CD8-positive, alpha-beta memory T cell (primary cell): ENCODE data around the gene MAT1A. TPM values are rescaled to one million over a fixed set of nuclear protein-coding genes. Genes with fewer than 3 reads are reported as not detected.

Source experiments
- CTCF ChIA-PET: fragments of 350-600 bp; sonication (Branson Sonifier 250); formaldehyde crosslinking; loops from one replicate; lab custom pipeline; 2021; ENCODE audit warnings: antibody characterized with exemption; lab: Charles Lee
- POLR2A ChIA-PET: fragments of 350-600 bp; sonication (Branson Sonifier 250); formaldehyde crosslinking; loops from one replicate; lab custom pipeline; 2021; ENCODE audit warnings: antibody characterized with exemption; lab: Charles Lee
- DNase-seq, 5 donors: peaks; one replicate each; pipeline versions ENCODE4 v3.0.0 to v3.0.0-alpha.2; 2020 to 2022; ENCODE audit warnings: mixed read lengths in 1 of 5
- H3K27ac ChIP-seq: one replicate; pipeline ENCODE4 v1.7.0; 2013; ENCODE audit warnings: low read depth, mild to moderate bottlenecking, low read length, moderate library complexity
- H3K27me3 ChIP-seq: 2 replicates; pipeline ENCODE4 v1.7.0; 2013; ENCODE audit warnings: low read length, mild to moderate bottlenecking; ENCODE audit not compliant: insufficient read depth, poor library complexity, severe bottlenecking
- H3K36me3 ChIP-seq: 2 replicates; pipeline ENCODE4 v1.7.0; 2013; ENCODE audit warnings: mild to moderate bottlenecking, low read length, moderate library complexity; ENCODE audit not compliant: insufficient read depth
- H3K4me1 ChIP-seq: 2 replicates; pipeline ENCODE4 v1.7.0; 2013; ENCODE audit warnings: mild to moderate bottlenecking, low read length, moderate library complexity; ENCODE audit not compliant: insufficient read depth
- H3K4me3 ChIP-seq: 2 replicates; pipeline ENCODE4 v1.7.0; 2013; ENCODE audit warnings: mild to moderate bottlenecking, low read length
- H3K9me3 ChIP-seq: 2 replicates; pipeline ENCODE4 v1.7.0; 2013; ENCODE audit warnings: mild to moderate bottlenecking, low read length
- H3K27ac Mint-ChIP-seq, 8 donors: one replicate each; pipeline ENCODE4 v1.8.0; 2020 to 2021; ENCODE audit warnings: mixed read lengths in 8 of 8, mild to moderate bottlenecking in 6 of 8, inconsistent platforms in 3 of 8, moderate library complexity in 3 of 8
- H3K27me3 Mint-ChIP-seq, 2 donors: one replicate each; pipeline ENCODE4 v1.8.0; 2020 to 2021; ENCODE audit warnings: mixed read lengths in 2 of 2, mild to moderate bottlenecking in 1 of 2, moderate library complexity in 1 of 2
- H3K36me3 Mint-ChIP-seq, 3 donors: one replicate each; pipeline ENCODE4 v1.8.0; 2020 to 2021; ENCODE audit warnings: mixed read lengths in 3 of 3, inconsistent platforms in 1 of 3, mild to moderate bottlenecking in 1 of 3
- H3K4me1 Mint-ChIP-seq, 3 donors: one replicate each; pipeline ENCODE4 v1.8.0; 2020 to 2021; ENCODE audit warnings: mixed read lengths in 3 of 3, inconsistent platforms in 1 of 3, mild to moderate bottlenecking in 1 of 3
- H3K4me3 Mint-ChIP-seq, 7 donors: one replicate each; pipeline ENCODE4 v1.8.0; 2020 to 2021; ENCODE audit warnings: mixed read lengths in 7 of 7, mild to moderate bottlenecking in 6 of 7, moderate library complexity in 4 of 7, inconsistent platforms in 2 of 7
- H3K9me3 Mint-ChIP-seq, 5 donors: one replicate each; pipeline ENCODE4 v1.8.0; 2020 to 2022; ENCODE audit warnings: mixed read lengths in 5 of 5, mild to moderate bottlenecking in 3 of 5, moderate library complexity in 2 of 5, inconsistent platforms in 1 of 5
- polyA plus RNA-seq: library from polyadenylated mRNA; unstranded; fragments of 300-500 nt; fragmentation: Illumina TruSeq; gene quantifications from one replicate; pipeline ENCODE4 v1.2.3, GENCODE V29; 2021
- total RNA-seq, 2 experiments: library from RNA; stranded (reverse); gene quantifications; one replicate each; pipeline ENCODE4 v1.2.3, GENCODE V29; 2021

Gene MAT1A
- total and polyA plus RNA-seq, 3 experiments from 2014 or later, result not detected

DNA sequence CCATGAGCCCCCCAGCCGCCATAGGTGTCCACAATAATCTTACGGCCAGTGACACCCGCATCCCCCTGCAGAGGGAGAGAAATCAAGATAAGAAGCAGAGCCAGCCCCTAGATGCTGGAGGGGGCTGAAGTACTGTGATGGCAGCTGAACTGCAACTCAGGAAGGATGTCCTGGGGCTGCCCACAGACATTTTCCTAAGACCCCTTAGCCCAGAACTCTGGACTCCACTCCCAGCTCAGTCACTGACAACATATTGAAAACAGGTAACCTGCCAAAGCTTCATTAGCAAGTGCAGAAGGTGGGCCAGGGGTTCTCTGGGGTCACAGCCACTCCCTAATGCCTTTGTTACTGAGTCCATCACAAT, 14.3 kb downstream of the MAT1A start:
- no peak for DNase-seq
- H3K4me1 ChIP-seq, result no peaks in the 10 kb centered on the region
- Mint-ChIP-seq H3K4me1 (no peaks in the 10 kb centered on the region), H3K27ac (no peak overlapping the region), H3K4me3 (no peak overlapping the region), H3K27me3 (peaks cover 10 to 18% of the 10 kb centered on the region in 2 donors), H3K9me3 (no peaks in the 10 kb centered on the region), H3K36me3 (no peaks in the 10 kb centered on the region)
- no peaks in the 10 kb centered on the region for H3K27me3 ChIP-seq
- H3K4me3 ChIP-seq, result no peak overlapping the region
- no peaks in the 10 kb centered on the region for H3K9me3 ChIP-seq
- H3K27ac ChIP-seq, result no peak overlapping the region
- CTCF ChIA-PET, result no interaction called here
- POLR2A ChIA-PET, result no interaction called here
- H3K36me3 ChIP-seq, result no peaks in the 10 kb centered on the region

GRCh38 chr10:80274396-80275134, 14.9 kb downstream of the MAT1A start:
- Histone ChIP-seq H3K27me3 (no peaks in the 10 kb centered on the region), H3K36me3 (no peaks in the 10 kb centered on the region), H3K27ac (no peak overlapping the region), H3K4me3 (no peak overlapping the region), H3K4me1 (no peaks in the 10 kb centered on the region), H3K9me3 (no peaks in the 10 kb centered on the region)
- H3K27me3 Mint-ChIP-seq, result peaks cover 14 to 18% of the 10 kb centered on the region in 2 donors
- POLR2A ChIA-PET, result no interaction called here
- H3K4me1 Mint-ChIP-seq, result no peaks in the 10 kb centered on the region
- no peak overlapping the region for H3K4me3 Mint-ChIP-seq
- no peaks in the 10 kb centered on the region for H3K36me3 Mint-ChIP-seq
- CTCF ChIA-PET, result no interaction called here
- DNase-seq, result no peak
- no peak overlapping the region for H3K27ac Mint-ChIP-seq
- no peaks in the 10 kb centered on the region for H3K9me3 Mint-ChIP-seq

- Histone ChIP-seq H3K4me1 (no peaks in the 10 kb centered on the region), H3K36me3 (no peaks in the 10 kb centered on the region), H3K27me3 (no peaks in the 10 kb centered on the region), H3K27ac (no peak overlapping the region), H3K4me3 (no peak overlapping the region), H3K9me3 (no peaks in the 10 kb centered on the region)
- peaks cover 13 to 18% of the 10 kb centered on the region in 2 donors for H3K27me3 Mint-ChIP-seq
- H3K36me3 Mint-ChIP-seq, result no peaks in the 10 kb centered on the region
- DNase-seq, result no peak
- ChIA-PET CTCF (interaction anchor here (0.9 kb wide), 1 partner anchor 215 kb away, joined by 3 read pairs; no protein-coding TSS in a partner anchor), POLR2A (no interaction called here)
- H3K9me3 Mint-ChIP-seq, result peaks cover 0 to 2% (median 0%) of the 10 kb centered on the region in 5 donors
- no peaks in the 10 kb centered on the region for H3K4me1 Mint-ChIP-seq
- H3K4me3 Mint-ChIP-seq, result no peak overlapping the region
- H3K27ac Mint-ChIP-seq, result no peak overlapping the region
Observed at GRCh38 chr10:80273523-80274170, 15.8 kb downstream of the MAT1A start.

DNA sequence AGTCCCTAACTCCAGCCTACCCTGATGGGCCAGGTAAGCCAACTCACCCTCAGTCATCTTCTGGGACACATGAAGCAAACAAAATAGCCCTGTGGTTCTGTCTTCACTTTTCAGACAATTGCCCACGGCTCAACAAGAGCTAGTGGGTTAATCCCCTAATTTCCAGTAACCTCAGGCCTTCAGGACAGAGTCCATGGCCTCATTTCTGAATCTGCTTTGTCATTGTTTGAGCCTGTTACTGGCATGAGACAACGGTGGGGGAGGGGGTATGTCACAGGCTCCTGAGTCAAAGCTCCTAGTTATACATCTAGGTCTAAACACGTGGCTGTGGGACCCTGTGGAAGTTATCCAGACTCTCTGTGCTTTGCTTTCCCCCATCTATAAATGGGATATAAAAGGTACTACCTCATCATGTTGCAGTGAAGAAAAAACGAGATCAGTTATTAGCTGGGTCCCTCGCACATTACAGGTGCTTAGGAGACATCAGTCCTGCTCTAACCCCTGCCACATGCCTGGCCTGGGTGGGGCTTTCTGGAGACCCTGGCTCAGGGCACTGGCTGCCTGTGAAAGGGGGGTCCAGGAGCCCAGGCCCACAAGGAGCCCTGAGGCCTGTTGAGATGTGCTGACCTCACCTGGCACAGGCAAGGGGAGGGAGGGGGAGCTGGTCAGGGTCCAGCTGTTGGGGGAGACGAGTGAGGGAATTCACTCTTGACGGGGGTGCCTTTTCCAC, 16.5 kb downstream of the MAT1A start:
- Histone ChIP-seq H3K4me1 (no peaks in the 10 kb centered on the region), H3K4me3 (no peak overlapping the region), H3K9me3 (no peaks in the 10 kb centered on the region), H3K36me3 (no peaks in the 10 kb centered on the region), H3K27me3 (no peaks in the 10 kb centered on the region), H3K27ac (no peak overlapping the region)
- H3K27ac Mint-ChIP-seq, result no peak overlapping the region
- no peak overlapping the region for H3K4me3 Mint-ChIP-seq
- peaks cover 0 to 5% (median 1%) of the 10 kb centered on the region in 5 donors for H3K9me3 Mint-ChIP-seq
- POLR2A ChIA-PET, result no interaction called here
- no peak for DNase-seq
- no peaks in the 10 kb centered on the region for H3K4me1 Mint-ChIP-seq
- no peaks in the 10 kb centered on the region for H3K36me3 Mint-ChIP-seq
- H3K27me3 Mint-ChIP-seq, result peaks cover 12 to 18% of the 10 kb centered on the region in 2 donors
- CTCF ChIA-PET, result interaction anchor here (0.9 kb wide), 1 partner anchor 214 kb away, joined by 3 read pairs; no protein-coding TSS in a partner anchor

- Histone ChIP-seq H3K27ac (no peak overlapping the region), H3K4me3 (no peak overlapping the region), H3K36me3 (no peaks in the 10 kb centered on the region), H3K27me3 (no peaks in the 10 kb centered on the region), H3K4me1 (no peaks in the 10 kb centered on the region), H3K9me3 (no peaks in the 10 kb centered on the region)
- ChIA-PET CTCF (no interaction called here), POLR2A (no interaction called here)
- Mint-ChIP-seq H3K36me3 (no peaks in the 10 kb centered on the region), H3K4me3 (no peak overlapping the region), H3K9me3 (peaks cover 0 to 5% (median 2%) of the 10 kb centered on the region in 5 donors), H3K27ac (no peak overlapping the region), H3K27me3 (peaks cover 12 to 21% of the 10 kb centered on the region in 2 donors), H3K4me1 (no peaks in the 10 kb centered on the region)
- DNase-seq, result no peak
Observed at GRCh38 chr10:80271416-80271815, 18.0 kb downstream of the MAT1A start.

DNA sequence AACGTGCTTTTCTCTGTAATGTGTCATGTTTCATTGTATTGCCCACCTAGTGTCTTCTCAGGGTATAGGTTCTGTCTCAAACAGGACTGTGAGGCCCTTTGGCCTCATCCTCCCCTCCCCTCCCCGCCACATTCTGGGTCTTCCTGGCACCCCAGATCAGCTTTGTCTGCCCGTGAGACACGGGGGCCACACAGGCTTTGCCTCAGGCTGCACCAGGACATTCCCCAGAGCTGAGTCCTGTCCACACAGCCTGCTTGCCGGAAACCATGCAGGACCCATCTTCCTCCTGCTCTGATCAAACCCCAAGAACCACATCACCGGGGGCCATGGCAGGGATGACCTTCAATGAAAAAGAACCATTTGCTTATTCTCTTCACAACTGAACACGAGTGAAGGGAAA, 18.6 kb downstream of the MAT1A start:
- Mint-ChIP-seq H3K9me3 (peaks cover 0 to 5% (median 2%) of the 10 kb centered on the region in 5 donors), H3K4me1 (no peaks in the 10 kb centered on the region), H3K27ac (no peak overlapping the region), H3K27me3 (peaks cover 12 to 21% of the 10 kb centered on the region in 2 donors), H3K4me3 (no peak overlapping the region), H3K36me3 (no peaks in the 10 kb centered on the region)
- no peaks in the 10 kb centered on the region for H3K9me3 ChIP-seq
- ChIA-PET POLR2A (no interaction called here), CTCF (no interaction called here)
- no peaks in the 10 kb centered on the region for H3K27me3 ChIP-seq
- H3K4me1 ChIP-seq, result no peaks in the 10 kb centered on the region
- no peak overlapping the region for H3K27ac ChIP-seq
- DNase-seq, result no peak
- H3K36me3 ChIP-seq, result no peaks in the 10 kb centered on the region
- no peak overlapping the region for H3K4me3 ChIP-seq

DNA sequence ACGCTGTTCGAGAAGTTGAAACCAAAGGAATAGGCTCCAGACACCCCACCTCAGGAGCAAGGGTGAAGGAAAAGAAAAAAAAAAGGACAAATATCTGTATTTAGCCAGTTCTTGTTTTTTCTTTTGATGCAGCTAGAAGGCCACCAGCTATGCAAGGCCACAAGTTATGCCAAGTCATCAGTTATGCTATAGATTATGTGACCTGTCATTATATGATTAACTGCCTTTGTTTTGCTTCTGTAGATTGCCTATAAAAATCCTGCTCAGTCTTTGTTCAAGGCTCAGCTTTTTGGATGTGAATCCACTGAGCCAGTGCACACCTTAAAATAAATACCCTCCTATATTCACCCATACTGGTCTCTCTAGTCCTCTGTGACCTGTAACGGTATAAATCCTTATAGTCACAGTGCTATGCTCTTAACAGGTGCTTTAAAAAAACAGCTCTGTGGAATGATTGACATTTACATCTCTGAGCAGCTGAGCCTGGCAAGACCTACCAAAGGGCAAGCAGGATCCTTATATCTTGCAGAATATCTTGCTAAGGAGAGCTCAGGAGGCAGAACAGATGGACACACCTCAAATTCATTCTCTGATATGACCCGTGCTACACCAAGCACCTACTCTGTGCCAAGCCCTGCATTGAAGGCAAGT, 20.4 kb downstream of the MAT1A start:
- CTCF ChIA-PET, result no interaction called here

More for the DNA sequence above, 20.4 kb downstream of the MAT1A start:
- Mint-ChIP-seq H3K36me3 (no peaks in the 10 kb centered on the region), H3K4me3 (no peak overlapping the region), H3K9me3 (peaks cover 1 to 5% (median 3%) of the 10 kb centered on the region in 5 donors), H3K4me1 (no peaks in the 10 kb centered on the region), H3K27ac (no peak overlapping the region), H3K27me3 (peaks cover 16 to 24% of the 10 kb centered on the region in 2 donors)
- no peaks in the 10 kb centered on the region for H3K9me3 ChIP-seq
- POLR2A ChIA-PET, result no interaction called here
- H3K4me3 ChIP-seq, result no peak overlapping the region
- no peaks in the 10 kb centered on the region for H3K36me3 ChIP-seq
- H3K27me3 ChIP-seq, result no peaks in the 10 kb centered on the region
- no peak overlapping the region for H3K27ac ChIP-seq
- no peak for DNase-seq
- no peaks in the 10 kb centered on the region for H3K4me1 ChIP-seq
